GM21381 (cell line): Measurements from ENCODE around the gene RBFOX2.

Source experiments
- ATAC-seq: cut with Tn5 transposase; IDR thresholded peaks from one replicate; pipeline ENCODE4 v1.9.1; 2021; ENCODE audit warnings: mild to moderate bottlenecking, moderate library complexity; ENCODE audit not compliant: unreplicated experiment

RBFOX2 gene

GRCh38 chr22:35904752-35905151, 123.9 kb downstream of the RBFOX2 start:
- ATAC-seq: no peak

- ATAC-seq: no peak
Measured at GRCh38 chr22:35904336-35904692, 124.3 kb downstream of the RBFOX2 start.

DNA sequence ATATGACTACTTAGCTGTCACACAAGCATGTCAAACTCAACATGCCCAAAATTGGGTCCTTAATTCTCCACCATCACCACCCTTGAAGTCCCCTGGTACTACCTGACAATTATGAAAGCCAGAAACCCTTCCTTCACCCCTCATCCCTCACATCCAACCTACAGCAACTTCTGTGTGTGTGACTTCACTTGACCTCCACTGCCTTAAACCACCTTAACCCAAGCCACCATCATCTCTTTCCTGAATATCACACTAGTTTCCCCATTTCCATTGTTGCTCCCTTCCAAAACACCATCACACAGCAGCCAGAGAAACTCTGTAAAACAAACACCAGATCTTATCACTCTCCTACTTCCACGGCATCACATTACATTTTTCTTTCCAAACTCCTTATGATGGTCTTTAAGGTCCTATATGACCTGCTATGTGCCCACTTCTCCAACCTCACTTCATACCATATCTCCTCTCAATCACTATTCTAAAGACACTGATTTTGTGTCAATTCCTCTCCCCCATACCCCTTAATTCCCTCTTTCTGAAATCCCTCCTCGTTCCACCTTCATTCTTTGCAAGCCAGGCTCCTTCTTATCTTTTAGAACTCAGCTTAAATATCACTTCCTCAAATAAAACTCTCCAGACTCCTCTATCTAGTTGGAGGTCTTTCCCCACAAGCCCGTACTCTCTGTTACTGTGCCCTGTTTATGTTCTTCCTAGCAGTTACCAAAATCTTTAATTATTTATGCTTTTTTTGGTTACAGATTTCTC, 124.9 kb downstream of the RBFOX2 start:
- ATAC-seq: no peak

DNA sequence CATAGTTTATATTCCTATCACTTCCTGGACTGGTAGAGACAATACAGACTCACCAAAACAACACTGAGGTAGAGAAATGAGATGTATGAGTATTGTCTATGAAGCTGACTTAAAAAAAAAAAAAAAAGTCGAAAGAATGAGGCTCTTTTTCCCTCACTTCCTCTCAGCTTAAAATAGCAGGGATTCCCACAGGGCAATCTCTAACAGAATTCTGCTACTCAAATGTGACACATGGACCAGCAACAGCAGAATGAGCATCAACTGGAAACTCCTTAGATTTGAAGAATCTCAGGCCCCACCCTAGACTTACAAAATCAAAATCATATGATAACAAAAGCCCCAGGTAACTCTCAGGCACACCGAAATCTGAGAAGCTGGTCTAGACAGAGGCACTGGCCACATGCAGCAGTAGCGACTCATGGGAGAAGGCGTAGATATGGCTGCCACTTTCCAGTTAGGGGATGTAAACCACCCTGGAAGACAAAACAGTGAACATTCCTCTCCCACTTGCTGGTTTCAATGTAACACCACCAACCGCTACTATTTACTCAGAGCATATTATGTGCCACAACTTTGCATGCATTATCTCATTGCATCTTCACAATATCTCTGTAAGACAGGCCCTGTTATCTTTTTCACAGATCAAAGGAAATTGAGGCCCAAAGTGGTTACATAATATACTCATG, 128.0 kb downstream of the RBFOX2 start:
- ATAC-seq: no peak

DNA sequence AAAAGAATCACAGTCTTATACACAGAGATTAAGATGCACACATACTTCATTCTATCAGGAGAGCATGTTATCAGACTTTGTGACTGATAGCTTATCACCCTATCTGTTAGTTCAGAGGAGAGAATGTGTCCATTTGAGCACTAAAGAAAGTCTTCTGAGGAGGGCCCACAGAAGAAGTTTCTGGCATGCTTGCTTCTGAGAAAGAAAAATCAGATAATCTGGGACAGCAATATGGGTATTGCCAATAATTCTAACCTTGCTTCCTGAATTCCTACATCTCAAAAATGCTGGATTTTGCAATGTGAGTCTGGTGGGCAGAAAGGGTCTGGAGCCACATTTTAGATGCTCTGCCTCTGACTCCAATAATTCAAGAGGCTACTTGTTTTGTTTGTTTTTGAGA, 128.9 kb downstream of the RBFOX2 start:
- no peak for ATAC-seq

GRCh38 chr22:35896111-35896705, 132.4 kb downstream of the RBFOX2 start:
- no peak for ATAC-seq

DNA sequence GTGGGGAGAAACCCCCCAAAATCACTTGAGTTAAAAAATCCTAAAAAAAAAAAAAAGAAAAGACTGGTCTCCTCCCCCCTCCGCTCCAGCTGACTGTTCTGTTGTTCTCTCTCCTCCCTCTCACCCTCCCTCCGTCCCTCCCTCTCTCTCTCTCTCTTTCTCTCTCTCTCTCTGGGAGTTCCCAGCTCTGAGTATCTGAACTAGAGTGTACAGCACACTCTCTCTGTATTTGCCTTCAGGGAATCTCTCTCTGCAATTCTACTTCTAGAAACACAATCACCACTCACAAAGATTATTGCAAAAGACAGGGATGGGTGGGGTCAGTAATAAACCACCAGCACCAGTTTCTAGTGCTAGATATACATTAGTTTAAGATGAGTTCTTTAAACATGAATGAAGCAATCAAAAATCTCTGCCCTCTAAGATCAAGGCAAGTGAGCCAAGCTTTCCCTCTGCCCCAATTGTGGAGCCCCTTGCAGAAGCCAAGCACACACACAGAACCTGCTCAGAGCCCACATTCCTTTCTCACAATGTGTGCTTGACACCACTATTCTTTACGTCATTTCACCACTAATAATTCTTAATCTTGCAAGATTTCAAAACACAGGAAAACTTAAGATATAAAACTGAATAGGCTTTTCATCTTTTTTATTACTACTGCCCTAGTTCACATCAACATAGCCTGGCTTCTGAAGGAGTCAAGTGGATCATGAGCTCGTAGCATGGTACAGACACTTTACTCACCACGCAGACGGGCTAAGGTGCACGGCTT, 133.5 kb downstream of the RBFOX2 start:
- no peak for ATAC-seq

DNA sequence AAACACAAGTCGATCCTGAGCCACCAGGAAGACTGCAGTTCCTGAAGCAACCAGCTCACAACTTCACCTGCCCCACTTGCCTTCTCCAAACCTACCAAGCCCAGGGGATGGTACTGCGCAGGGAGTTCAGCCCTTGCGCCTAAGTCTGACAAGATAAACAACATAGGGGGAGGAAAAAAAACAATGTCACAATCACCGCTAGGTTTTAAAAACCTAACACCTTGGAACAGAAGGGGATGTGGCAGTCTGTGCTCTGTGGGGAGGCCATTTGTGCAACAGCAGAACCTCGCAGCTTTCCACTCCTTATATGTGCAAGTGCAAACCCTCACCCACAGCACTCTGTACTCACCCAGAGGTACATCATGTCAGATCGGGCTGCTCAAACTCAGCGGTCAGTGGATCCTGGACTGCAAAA, 134.2 kb downstream of the RBFOX2 start:
- ATAC-seq: no peak

DNA sequence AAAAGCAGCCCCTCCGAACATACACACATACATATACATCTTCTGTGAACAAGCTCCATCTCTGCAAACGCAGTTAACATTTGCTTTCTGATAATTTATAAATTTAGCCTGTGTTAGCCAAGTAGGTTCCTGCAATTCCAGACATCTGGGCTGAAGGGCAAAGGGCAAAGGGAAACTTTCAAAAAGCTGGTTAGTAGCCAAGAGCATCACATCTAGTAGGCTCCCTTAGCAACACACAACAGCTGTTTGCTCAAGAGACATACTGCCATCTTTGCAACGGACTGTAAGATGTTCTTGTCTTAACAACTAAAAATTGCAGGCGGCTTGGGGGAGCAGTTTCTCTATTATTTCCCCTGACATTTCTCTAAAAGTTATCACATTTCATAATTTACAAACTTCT, 134.9 kb downstream of the RBFOX2 start:
- no peak for ATAC-seq

- no peak for ATAC-seq
Measured at GRCh38 chr22:35892192-35892591, 136.4 kb downstream of the RBFOX2 start.

- ATAC-seq: no peak
Measured at GRCh38 chr22:35891442-35891841, 137.2 kb downstream of the RBFOX2 start.

DNA sequence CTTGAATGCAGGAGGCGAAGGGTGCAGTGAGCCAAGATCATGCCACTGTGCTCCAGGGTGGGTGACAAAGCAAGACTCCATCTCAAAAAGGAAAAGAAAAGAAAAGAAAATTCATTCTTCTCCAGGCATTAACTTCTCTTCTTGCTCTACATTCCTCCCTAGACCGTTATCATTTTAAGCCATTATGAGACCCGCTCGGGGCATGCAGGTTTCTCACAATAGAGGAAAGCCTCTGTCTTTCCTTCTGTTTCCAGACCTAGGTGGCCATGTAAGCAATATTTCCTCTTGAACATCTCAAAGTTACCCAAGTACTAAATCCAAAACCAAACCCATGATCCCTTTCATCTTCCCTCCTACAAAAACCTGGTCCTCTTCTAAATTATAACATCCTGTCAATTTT, 139.6 kb downstream of the RBFOX2 start:
- ATAC-seq: no peak

GRCh38 chr22:35888181-35888870, 140.3 kb downstream of the RBFOX2 start:
- no peak for ATAC-seq

DNA sequence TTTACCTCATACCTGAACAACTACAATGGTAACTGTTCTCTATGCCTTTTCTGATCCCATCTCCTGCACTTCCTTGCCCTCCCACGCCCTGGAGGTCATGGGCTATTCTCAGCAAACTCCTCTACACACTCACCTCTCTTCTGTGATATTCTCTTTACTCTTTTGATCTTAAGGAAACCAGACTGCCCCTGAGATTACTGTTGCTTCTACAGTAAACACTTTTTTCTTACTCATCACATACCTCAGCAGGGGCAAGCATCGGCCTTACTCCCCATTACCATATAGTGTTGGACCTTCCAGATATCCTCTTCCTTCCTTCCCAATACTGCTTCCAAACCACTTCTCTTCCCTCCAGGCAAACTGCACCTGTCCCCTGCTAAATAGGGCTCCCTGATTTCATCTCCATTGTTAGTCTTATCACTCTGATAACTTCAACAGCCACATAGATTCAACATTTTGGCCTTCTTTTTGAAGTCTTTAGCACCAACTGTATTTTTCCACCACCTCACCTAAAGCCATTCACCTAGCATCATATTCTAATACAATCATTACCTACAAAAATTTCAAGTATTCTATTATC, 141.2 kb downstream of the RBFOX2 start:
- no peak for ATAC-seq

DNA sequence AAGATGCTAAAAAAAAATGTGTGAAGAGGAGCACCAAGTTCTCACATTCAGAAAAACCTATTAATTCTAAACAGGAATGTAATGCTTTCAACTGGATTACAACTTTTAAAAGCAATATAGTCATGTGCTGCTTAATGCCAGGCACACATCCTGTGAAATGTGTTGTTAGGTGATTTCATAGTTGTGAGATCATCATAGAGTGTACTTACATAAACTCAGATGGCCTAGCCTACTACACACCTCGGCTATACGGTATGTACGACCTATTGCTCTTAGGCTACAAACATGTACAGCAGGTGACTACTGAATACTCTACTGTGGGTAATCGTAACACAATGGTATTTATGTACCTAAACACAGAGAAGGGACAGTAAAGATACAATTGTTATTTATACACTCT, 142.3 kb downstream of the RBFOX2 start:
- no peak for ATAC-seq

DNA sequence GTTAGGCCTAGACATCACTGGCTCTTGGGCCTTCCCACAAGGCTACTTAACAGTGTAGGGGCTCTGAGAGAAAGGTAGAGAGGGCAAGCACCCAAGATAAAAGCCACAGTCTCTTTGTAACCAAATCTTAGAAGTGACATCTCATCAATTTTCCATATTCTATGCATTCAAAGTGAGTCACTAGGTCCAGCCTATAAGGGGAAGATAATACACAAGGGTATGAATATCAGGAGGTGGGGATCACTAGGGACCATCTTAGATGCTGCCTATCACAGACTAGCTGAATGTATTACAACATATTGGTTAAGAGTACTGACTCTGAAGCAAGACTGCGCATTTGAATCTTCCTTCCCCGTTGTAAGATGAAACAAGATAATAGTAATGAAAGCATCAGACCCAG, 144.1 kb downstream of the RBFOX2 start:
- ATAC-seq: no peak

DNA sequence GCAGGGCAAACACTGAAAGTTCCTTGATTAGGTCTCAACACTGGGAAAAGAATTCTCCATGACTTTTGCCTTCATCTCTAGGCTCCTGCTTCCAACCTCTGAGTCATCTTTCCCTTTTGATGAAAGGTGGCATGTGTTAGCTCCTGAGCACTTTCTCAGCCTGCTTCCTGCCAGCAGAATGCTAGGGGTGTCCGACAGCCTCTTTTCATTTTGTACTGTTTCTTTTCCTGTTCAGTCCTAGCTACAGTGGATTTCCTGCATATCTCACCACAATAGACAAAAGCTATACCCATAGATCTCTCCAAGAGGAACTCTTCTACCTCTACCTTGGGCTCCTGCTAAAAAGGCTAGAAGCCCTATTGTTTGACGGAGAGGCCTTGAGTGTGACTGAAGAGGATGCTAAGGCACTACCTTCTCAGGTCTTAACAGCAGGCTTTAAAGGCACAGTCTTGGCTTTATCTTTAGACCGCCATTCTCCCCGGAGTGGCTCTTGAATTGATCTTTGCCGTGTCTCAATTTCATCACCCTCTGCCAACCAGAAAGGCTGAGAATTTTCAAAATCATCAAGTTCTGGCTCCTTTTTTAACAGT, 145.5 kb downstream of the RBFOX2 start:
- ATAC-seq: no peak

GRCh38 chr22:35882211-35883030, 146.2 kb downstream of the RBFOX2 start:
- no peak for ATAC-seq

DNA sequence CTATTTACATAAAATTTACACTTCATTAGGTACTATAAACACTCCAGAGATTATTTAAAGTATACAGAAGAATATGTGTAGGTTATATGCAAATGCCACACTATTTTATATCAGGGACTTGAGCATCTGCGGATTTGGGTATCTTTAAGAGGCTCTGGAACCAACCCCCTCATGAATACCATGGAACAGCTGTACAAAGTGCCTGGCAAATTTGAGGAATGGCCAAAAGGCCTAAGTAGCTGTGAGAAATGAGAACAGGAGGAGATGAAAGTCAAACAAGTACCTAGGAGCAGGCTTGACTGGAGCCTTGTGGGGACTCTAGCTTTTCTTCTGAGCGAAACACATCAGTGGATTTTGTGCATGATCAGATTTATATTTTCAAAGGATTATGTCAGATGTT, 149.3 kb downstream of the RBFOX2 start:
- no peak for ATAC-seq
